Mesodermal cell (in vitro differentiated cells): ENCODE measurements around the gene CAPZA1.
"Not testable (repeated sequence)": the region's sequence is repeated elsewhere in the genome, so short reads cannot be mapped to it uniquely, and the experiment has no call there.

Experiments
- H3K27ac ChIP-seq: 2 replicates; pipeline ENCODE4 v1.7.0; 2013; ENCODE audit warnings: mild to moderate bottlenecking, low read depth, low read length, moderate library complexity; ENCODE audit not compliant: severe bottlenecking
- H3K36me3 ChIP-seq: 2 replicates; pipeline ENCODE4 v1.7.1; 2013; ENCODE audit warnings: mild to moderate bottlenecking, low read length, moderate library complexity; ENCODE audit not compliant: control insufficient read depth, insufficient read depth
- H3K4me1 ChIP-seq: one replicate; pipeline ENCODE4 v1.7.1; 2013; ENCODE audit warnings: mild to moderate bottlenecking, low read length; ENCODE audit not compliant: insufficient read depth, control insufficient read depth, poor library complexity, severe bottlenecking
- H3K4me3 ChIP-seq: 2 replicates; pipeline ENCODE4 v1.7.0; 2013; ENCODE audit warnings: low read length, control low read depth, mild to moderate bottlenecking; ENCODE audit not compliant: insufficient read depth, poor library complexity, severe bottlenecking; ENCODE audit errors: extremely low read depth
- H3K9me3 ChIP-seq: 2 replicates; pipeline ENCODE4 v1.7.1; 2013; ENCODE audit warnings: mild to moderate bottlenecking, low read length, moderate library complexity; ENCODE audit not compliant: control insufficient read depth
- WGBS, 2 experiments: methylation state at CpG; one replicate each; pipeline ENCODE4 v1.1.5; 2013; ENCODE audit warnings: missing lambda C conversion rate in 2 of 2; ENCODE audit not compliant: insufficient coverage in 2 of 2; 5-methylcytosine and 5-hydroxymethylcytosine counted together

The CAPZA1 gene

DNA sequence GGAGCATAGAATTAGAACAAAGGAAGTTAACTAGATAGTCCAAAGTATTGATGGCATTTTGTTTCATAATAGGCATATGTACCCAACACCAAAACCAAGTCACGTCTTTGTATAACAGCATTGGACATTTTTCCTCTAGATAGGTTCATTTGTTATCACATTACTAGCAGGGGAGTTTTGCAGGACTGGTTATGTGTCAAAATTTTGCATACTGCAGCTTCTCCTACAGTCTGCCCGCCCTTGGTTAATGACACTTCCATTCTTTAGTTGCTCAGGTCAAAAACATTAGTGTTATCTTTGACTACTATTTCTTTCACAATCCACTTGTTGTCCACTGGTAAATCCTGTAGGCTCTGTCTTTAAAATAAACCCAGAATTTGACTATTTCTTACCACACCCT, 8.9 kb downstream of the CAPZA1 start:
- Histone ChIP-seq H3K4me1 (no peaks in the 10 kb centered on the region), H3K27ac (no peak overlapping the region), H3K36me3 (peaks cover 66% of the 10 kb centered on the region), H3K4me3 (no peak overlapping the region), H3K9me3 (no peaks in the 10 kb centered on the region)
- WGBS, 2 experiments: 100% methylated on average over 1 of the region's 2 CpGs

GRCh38 chr1:112629256-112629655, 9.6 kb downstream of the CAPZA1 start:
- no peak overlapping the region for H3K4me3 ChIP-seq
- H3K27ac ChIP-seq: no peak overlapping the region
- H3K4me1 ChIP-seq: no peaks in the 10 kb centered on the region
- H3K9me3 ChIP-seq: no peaks in the 10 kb centered on the region
- H3K36me3 ChIP-seq: peaks cover 63% of the 10 kb centered on the region

GRCh38 chr1:112633628-112634027, 14.0 kb downstream of the CAPZA1 start:
- Histone ChIP-seq H3K4me1 (peaks cover 8% of the 10 kb centered on the region), H3K36me3 (peaks cover 40% of the 10 kb centered on the region), H3K9me3 (no peaks in the 10 kb centered on the region), H3K27ac (no peak overlapping the region), H3K4me3 (no peak overlapping the region)
- WGBS, 2 experiments: no CpG with 5 or more reads among the region's 2 CpGs

- Histone ChIP-seq H3K27ac (no peak overlapping the region), H3K4me1 (peaks cover 8% of the 10 kb centered on the region), H3K4me3 (no peak overlapping the region), H3K36me3 (peaks cover 35% of the 10 kb centered on the region), H3K9me3 (peaks cover 2% of the 10 kb centered on the region)
Measured at GRCh38 chr1:112634367-112634766, 14.7 kb downstream of the CAPZA1 start.

- H3K27ac ChIP-seq: no peak overlapping the region
- no peak overlapping the region for H3K4me3 ChIP-seq
- H3K36me3 ChIP-seq: peaks cover 22% of the 10 kb centered on the region
- 100% methylated on average over 1 of the region's 2 CpGs; no CpG with 5 or more reads in 1 of the 2 experiments for WGBS, 2 experiments
- peaks cover 8% of the 10 kb centered on the region for H3K4me1 ChIP-seq
- peaks cover 3% of the 10 kb centered on the region for H3K9me3 ChIP-seq
Measured at GRCh38 chr1:112636056-112636455, 16.4 kb downstream of the CAPZA1 start.

DNA sequence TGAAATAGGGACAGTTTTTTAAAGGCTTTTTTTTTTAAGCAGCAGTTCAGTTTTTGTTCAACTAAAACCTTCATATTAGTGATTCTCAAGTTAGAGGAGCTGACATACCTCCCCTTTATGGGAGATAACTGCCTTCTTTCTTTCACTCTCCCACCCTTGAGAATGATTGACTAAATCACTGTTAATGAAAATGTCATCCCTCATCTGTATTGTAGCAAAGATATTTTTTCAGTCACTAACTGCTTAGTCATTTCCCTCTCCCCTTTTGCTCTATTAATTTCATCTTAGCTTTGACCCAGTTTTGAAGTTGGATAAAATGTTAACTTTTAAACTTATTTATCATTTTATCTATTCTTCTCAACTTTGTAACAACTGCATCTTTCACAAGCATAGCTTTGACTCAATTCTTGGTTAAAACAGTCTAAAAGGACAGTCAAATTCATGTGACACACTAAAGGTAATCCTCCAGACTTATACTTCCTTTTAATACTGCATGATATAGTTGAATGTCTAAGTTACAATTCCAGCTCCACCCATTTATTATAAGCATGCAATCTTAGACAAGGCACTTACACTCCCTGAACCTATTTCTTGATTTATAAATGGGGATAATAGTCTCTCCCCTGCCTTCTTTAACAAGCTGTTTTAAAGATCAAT, 17.1 kb downstream of the CAPZA1 start:
- peaks cover 8% of the 10 kb centered on the region for H3K4me1 ChIP-seq
- H3K4me3 ChIP-seq: no peak overlapping the region
- peak overlapping the region; percentile 10 for H3K27ac ChIP-seq
- H3K36me3 ChIP-seq: peaks cover 18% of the 10 kb centered on the region
- peaks cover 3% of the 10 kb centered on the region for H3K9me3 ChIP-seq

DNA sequence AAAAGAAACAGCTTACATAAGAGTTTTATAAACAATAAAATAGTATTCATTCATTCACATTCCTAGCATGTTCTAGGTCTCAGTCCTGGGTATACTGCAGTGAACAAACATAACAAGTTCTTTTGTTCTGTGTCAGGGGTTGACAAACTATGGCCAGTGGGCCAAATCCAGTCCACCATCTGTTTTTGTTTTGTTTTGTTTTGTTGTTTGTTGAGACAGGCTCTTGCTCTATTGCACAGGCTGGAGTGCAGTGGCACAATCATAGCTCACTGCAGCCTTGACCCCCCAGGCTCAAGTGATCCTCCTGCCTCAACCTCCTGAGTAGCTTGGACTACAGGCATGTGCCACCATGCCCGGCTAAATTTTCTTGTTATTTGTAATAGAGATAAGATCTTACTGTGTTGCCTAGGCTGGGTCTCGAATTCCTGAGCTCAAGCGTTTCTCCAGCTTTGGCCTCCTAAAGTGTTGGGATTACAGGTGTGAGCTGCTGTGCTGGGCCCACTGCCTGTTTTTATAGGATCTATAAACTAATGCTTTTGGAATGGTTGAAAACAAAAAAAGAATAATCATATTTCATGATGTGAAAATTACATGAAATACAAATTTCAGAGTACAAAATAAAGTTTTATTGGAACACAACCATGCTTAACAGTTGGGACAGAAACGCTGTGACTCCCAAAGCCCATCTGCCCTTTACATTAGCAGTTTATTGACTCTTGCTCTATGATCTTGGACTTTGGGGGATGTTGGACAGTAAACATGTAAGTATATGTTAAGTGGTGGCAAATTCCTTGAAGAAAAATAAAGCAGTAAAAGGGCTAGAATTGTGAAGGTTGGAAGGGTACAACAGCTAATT, 17.9 kb downstream of the CAPZA1 start:
- WGBS, 2 experiments: 89 to 92% methylated on average over 3 of the region's 4 CpGs
- H3K9me3 ChIP-seq: peaks cover 3% of the 10 kb centered on the region
- peaks cover 8% of the 10 kb centered on the region for H3K4me1 ChIP-seq
- peaks cover 23% of the 10 kb centered on the region for H3K36me3 ChIP-seq
- H3K4me3 ChIP-seq: no peak overlapping the region
- peak overlapping the region; percentile 23 for H3K27ac ChIP-seq

- Histone ChIP-seq H3K27ac (peak overlapping the region; percentile 23), H3K4me1 (peaks cover 8% of the 10 kb centered on the region), H3K9me3 (peaks cover 3% of the 10 kb centered on the region), H3K4me3 (no peak overlapping the region), H3K36me3 (peaks cover 21% of the 10 kb centered on the region)
- WGBS, 2 experiments: 100% methylated on average over 1 of the region's 1 CpG; no CpG with 5 or more reads in 1 of the 2 experiments
Measured at GRCh38 chr1:112638110-112638428, 18.4 kb downstream of the CAPZA1 start.

- not testable (repeated sequence) for H3K4me1 ChIP-seq, H3K4me3 ChIP-seq, H3K9me3 ChIP-seq, H3K27ac ChIP-seq
- WGBS, 2 experiments: 94 to 97% methylated on average over 13 to 17 of the region's 23 CpGs
- H3K36me3 ChIP-seq: peaks cover 32% of the 10 kb centered on the region
Measured at GRCh38 chr1:112640437-112640836, 20.8 kb downstream of the CAPZA1 start.

- H3K36me3 ChIP-seq: peaks cover 47% of the 10 kb centered on the region
- no peaks in the 10 kb centered on the region for H3K4me1 ChIP-seq
- H3K27ac ChIP-seq: no peak overlapping the region
- H3K4me3 ChIP-seq: no peak overlapping the region
- H3K9me3 ChIP-seq: peaks cover 3% of the 10 kb centered on the region
- WGBS, 2 experiments: 100% methylated on average over 1 of the region's 2 CpGs; no CpG with 5 or more reads in 1 of the 2 experiments
Measured at GRCh38 chr1:112643080-112643479, 23.4 kb downstream of the CAPZA1 start.

DNA sequence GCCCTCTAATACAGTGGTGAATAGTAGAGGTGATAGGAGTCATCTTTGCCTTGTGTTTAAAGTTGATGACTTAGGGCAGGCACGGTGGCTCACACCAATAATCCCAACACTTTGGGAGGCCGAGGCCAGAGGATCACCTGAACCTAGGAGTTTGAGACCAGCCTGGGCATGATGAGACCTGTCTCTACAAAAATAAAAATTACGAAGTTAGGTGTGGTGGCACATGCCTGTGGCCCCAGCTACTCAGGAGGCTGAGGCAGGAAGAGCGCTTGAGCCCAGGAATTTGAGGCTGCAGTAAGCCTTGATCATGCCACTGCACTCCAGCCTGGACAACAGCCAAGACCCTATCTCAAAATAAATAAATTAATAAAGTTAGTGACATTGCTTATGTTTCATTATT, 26.6 kb downstream of the CAPZA1 start:
- H3K9me3 ChIP-seq: no peaks in the 10 kb centered on the region
- H3K4me3 ChIP-seq: no peak overlapping the region
- WGBS, 2 experiments: 94 to 100% methylated on average over 2 of the region's 4 CpGs
- H3K36me3 ChIP-seq: peaks cover 69% of the 10 kb centered on the region
- no peaks in the 10 kb centered on the region for H3K4me1 ChIP-seq
- no peak overlapping the region for H3K27ac ChIP-seq
